IMR-90 (cell line): ENCODE measurements around the gene PIK3R5.

ENCODE experiments used
- CEBPB ChIP-seq: IDR thresholded peaks from 2 replicates; pipeline ENCODE4 v1.6.1; 2012; ENCODE audit warnings: low read depth, low read length, improper control_type of control experiment
- CHD1 ChIP-seq: IDR thresholded peaks from 2 replicates; pipeline ENCODE4 v1.6.1; 2012; ENCODE audit warnings: low read depth, low read length, improper control_type of control experiment
- CTCF ChIP-seq: conservative IDR thresholded peaks from 2 replicates; pipeline ENCODE4 v1.5.1; 2012; ENCODE audit warnings: mild to moderate bottlenecking, low read depth, low read length, improper control_type of control experiment
- ELK1 ChIP-seq: fragments of 150-350 bp; IDR thresholded peaks from 2 replicates; pipeline ENCODE4 v1.6.1; 2016; ENCODE audit warnings: low read depth, mild to moderate bottlenecking, low read length, moderate library complexity, borderline replicate concordance
- FOS ChIP-seq: fragments of 150-350 bp; IDR thresholded peaks from 2 replicates; pipeline ENCODE4 v1.6.1; 2016; ENCODE audit warnings: low read depth, low read length
- MAFK ChIP-seq: IDR thresholded peaks from 2 replicates; pipeline ENCODE4 v1.6.1; 2012; ENCODE audit warnings: low read depth, low read length, improper control_type of control experiment
- MAZ ChIP-seq: IDR thresholded peaks from 2 replicates; pipeline ENCODE4 v1.6.1; 2012; ENCODE audit warnings: low read depth, mild to moderate bottlenecking, low read length, improper control_type of control experiment, moderate library complexity, borderline replicate concordance
- MXI1 ChIP-seq: IDR thresholded peaks from 2 replicates; pipeline ENCODE4 v1.6.1; 2012; ENCODE audit warnings: low read depth, mild to moderate bottlenecking, low read length, moderate library complexity, borderline replicate concordance
- POLR2A ChIP-seq: IDR thresholded peaks from 2 replicates; pipeline ENCODE4 v1.6.1; 2012; ENCODE audit warnings: mild to moderate bottlenecking, low read depth, low read length
- RAD21 ChIP-seq: IDR thresholded peaks from 2 replicates; pipeline ENCODE4 v1.6.1; 2012; ENCODE audit warnings: low read length, improper control_type of control experiment
- RCOR1 ChIP-seq: IDR thresholded peaks from 2 replicates; pipeline ENCODE4 v1.6.1; 2012; ENCODE audit warnings: mild to moderate bottlenecking, low read length, improper control_type of control experiment; ENCODE audit not compliant: insufficient replicate concordance
- SMC3 ChIP-seq: fragments of 150-350 bp; IDR thresholded peaks from 2 replicates; pipeline ENCODE4 v1.6.1; 2016; ENCODE audit warnings: low read depth, mild to moderate bottlenecking, antibody characterized with exemption, low read length, moderate library complexity
- USF2 ChIP-seq: fragments of 150-350 bp; IDR thresholded peaks from 2 replicates; pipeline ENCODE4 v1.6.1; 2017; ENCODE audit warnings: mild to moderate bottlenecking, antibody characterized with exemption, low read length, low read depth

DNA sequence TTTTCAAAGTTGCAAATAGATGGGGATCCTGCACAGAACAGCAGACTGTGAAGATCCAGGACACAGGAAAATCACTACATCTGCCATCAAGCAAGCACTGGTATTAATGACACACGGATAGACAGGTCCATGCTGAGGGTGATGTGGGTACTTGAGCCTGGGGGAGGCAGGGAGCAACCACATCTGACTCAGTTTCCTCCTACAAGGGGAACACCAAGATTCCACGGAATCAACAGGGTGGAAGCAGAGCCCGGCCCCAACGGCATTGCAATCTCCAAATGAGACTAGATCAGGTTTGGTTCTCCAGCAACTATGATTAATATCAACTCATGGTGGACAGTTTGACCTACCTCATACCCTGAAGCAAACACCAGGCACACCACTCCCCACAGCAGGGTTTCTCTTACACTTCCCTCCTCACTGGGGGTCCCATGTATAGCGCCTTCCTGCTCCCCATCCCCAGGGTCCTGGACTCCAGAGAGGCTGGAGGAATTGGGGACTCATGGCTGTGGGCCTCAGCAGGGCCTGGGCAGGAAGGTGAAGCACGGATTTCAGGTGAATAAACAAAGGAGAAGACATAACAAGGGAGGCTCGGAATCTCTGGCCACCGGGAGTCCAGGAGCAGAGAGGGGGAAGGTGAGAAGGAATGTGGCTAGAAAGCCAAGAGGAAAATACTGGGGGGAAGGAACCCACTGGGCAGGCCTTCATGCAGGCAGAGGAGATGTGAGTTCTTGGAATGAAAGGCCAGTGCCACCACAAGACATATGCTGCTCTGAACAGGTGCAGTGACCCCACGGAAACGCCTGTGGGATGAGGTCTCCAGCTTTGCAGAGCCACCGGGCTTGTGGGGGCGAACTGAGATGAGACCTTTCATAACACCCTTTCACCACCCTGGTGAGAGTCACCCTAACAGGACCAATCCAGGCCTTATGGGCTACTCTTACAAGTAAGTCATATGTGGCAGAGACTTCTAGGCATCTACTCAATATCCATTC, 68.6 kb downstream of the PIK3R5 start:
- no peak for TF ChIP-seq CTCF
- TF ChIP-seq MAZ = no peak
- TF ChIP-seq FOS = no peak
- TF ChIP-seq USF2 = no peak
- TF ChIP-seq CEBPB = no peak
- no peak for TF ChIP-seq RAD21
- no peak for TF ChIP-seq POLR2A
- TF ChIP-seq CHD1 = no peak
- no peak for TF ChIP-seq MAFK
- TF ChIP-seq MXI1 = no peak
- TF ChIP-seq ELK1 = no peak
- no peak for TF ChIP-seq RCOR1
- no peak for TF ChIP-seq SMC3
